ENCODE data around the gene ENOX2. TPM values are rescaled to one million over a fixed set of nuclear protein-coding genes. Genes with fewer than 3 reads are reported as not detected.

The ENOX2 gene
- total and polyA plus RNA-seq, 7 donors = 4.7 to 13.4 (median 10.5) TPM

DNA sequence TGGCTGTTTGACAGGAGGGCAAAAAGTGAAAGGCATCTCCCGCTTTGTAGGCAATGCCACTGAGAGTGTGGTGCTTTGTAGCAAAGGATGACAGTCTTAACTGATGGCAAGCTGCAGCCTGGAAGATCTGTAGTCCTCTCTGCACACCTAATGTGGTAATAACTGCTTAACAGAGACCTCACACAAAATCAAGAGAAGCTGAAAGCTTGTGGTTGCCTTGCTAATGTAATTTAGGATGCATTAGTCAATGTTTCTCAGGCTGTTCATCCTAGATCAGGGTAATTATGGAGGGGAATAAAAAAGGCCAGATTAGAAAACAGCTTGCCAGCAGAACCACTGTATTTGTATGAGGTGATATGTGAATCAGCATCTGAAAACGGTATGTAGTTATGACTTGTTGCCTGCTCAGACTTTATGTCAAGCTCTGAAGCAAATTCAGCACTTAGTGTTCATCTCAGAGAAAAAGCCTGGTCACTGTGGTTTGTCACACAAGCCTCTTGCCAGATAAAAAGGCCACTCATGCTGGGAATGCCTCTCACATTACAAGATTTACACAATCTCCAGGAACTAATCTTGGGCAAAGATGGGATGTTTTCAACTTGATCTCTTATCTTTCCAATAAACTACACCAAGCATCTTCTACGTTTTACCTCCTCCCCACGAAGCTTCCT lies 130.8 kb downstream of the ENOX2 start:
- TF ChIP-seq, protein P1, sequence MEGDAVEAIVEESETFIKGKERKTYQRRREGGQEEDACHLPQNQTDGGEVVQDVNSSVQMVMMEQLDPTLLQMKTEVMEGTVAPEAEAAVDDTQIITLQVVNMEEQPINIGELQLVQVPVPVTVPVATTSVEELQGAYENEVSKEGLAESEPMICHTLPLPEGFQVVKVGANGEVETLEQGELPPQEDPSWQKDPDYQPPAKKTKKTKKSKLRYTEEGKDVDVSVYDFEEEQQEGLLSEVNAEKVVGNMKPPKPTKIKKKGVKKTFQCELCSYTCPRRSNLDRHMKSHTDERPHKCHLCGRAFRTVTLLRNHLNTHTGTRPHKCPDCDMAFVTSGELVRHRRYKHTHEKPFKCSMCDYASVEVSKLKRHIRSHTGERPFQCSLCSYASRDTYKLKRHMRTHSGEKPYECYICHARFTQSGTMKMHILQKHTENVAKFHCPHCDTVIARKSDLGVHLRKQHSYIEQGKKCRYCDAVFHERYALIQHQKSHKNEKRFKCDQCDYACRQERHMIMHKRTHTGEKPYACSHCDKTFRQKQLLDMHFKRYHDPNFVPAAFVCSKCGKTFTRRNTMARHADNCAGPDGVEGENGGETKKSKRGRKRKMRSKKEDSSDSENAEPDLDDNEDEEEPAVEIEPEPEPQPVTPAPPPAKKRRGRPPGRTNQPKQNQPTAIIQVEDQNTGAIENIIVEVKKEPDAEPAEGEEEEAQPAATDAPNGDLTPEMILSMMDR (IDR thresholded peaks at IDR 0.05) = no peak
- intact Hi-C loops (cut with DNase I) = no loop called here
- DNase-seq (no peak), ATAC-seq (peak; percentile 68 to 86 (median 81))
- Histone ChIP-seq H3K36me3 (ENCODE audit: insufficient read depth in 1 of 2, low read depth in 1 of 2) (no peaks in the 10 kb centered on the region), H3K4me1 (peaks cover 18% of the 10 kb centered on the region), H3K4me3 (no peak overlapping the region), H3K9me3 (no peaks in the 10 kb centered on the region), H3K27ac (peak overlapping the region; percentile 70), H3K27me3 (ENCODE audit: insufficient read depth in 3 of 3, low read length in 2 of 3) (no peaks in the 10 kb centered on the region)
- 48 to 74% (median 50%) methylated on average over 4 of the region's 4 CpGs for WGBS, 3 donors

DNA sequence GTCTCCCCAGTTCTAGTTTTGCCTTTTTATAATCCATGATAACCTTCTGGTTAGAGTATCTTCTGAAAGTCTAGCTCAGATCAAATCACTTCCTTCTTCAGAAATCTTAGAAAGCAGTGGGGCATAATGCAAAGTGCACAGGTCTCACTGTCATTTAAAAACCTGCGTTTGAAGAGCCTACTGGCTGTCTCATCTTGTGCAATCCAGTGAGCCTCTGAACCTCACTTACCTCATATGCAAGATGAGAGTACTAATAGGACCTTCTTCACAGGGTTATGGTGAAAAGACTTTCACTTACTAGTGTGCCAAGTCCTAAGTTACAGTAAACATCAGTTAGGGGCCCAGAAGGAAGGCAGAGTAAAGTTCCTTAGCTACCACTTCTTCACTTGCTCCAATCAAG lies 131.4 kb downstream of the ENOX2 start:
- DNase-seq = no peak
- no peaks in the 10 kb centered on the region for H3K27me3 ChIP-seq (ENCODE audit: insufficient read depth in 3 of 3, low read length in 2 of 3)
- H3K9me3 ChIP-seq = no peaks in the 10 kb centered on the region
- TF ChIP-seq, protein P1 (IDR thresholded peaks at IDR 0.05) = no peak
- H3K4me3 ChIP-seq = no peak overlapping the region
- peaks cover 18% of the 10 kb centered on the region for H3K4me1 ChIP-seq
- WGBS, 3 donors = 39 to 73% (median 64%) methylated on average over 1 of the region's 1 CpG
- H3K27ac ChIP-seq = peak overlapping the region; percentile 70
- no peaks in the 10 kb centered on the region for H3K36me3 ChIP-seq (ENCODE audit: insufficient read depth in 1 of 2, low read depth in 1 of 2)
- intact Hi-C loops (cut with DNase I) = no loop called here
- peak in 1 of 4 donors; percentile 3 for ATAC-seq

DNA sequence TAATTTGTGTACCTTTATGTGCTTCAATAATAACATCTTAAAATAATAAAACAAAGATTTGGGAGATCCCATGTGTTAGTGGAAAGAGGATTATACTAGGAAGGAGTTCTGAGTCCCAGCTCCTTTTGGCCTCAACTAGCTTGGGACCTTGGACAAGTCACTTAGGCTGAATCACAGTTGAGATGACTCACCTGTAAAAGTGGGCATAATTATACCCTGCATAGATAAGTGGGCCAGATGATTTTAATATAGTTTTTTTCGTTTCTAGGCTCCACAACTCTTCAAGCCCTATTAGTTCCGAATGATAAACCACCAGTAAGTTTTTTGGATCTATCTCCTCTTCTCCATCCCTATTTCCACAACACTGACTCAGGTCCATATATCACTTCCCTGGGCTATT lies 131.8 kb downstream of the ENOX2 start:
- no peaks in the 10 kb centered on the region for H3K27me3 ChIP-seq (ENCODE audit: insufficient read depth in 3 of 3, low read length in 2 of 3)
- H3K4me3 ChIP-seq = no peak overlapping the region
- peaks cover 18% of the 10 kb centered on the region for H3K4me1 ChIP-seq
- intact Hi-C loops (cut with DNase I) = no loop called here
- no peaks in the 10 kb centered on the region for H3K36me3 ChIP-seq (ENCODE audit: insufficient read depth in 1 of 2, low read depth in 1 of 2)
- no peak for DNase-seq
- peak in 3 of 4 donors; percentile 49 to 57 (median 56) for ATAC-seq
- TF ChIP-seq, protein P1 (IDR thresholded peaks at IDR 0.05) = no peak
- 57 to 94% (median 87%) methylated on average over 2 of the region's 2 CpGs for WGBS, 3 donors
- no peaks in the 10 kb centered on the region for H3K9me3 ChIP-seq
- H3K27ac ChIP-seq = peak overlapping the region; percentile 70

DNA sequence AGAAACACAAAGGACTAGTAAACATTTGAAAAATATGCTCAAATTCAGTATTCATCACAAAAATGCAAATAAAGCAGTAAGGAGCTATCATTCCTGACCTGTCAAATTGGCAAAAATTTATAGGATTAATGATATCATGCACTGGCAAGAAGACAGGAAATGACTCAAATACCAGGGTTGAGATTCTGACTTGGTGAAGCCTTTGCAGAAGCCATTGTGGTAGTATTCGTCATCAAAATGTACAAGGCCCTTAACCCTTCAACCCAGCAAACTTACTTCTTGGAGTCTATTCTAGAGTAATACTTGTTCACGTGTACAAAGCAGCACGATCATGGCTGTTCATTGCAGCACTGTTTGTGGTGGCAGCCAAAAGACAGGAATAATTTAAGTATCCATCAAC lies 132.4 kb downstream of the ENOX2 start:
- ATAC-seq (peak; percentile 24 to 55 (median 41)), DNase-seq (no peak)
- intact Hi-C loops (cut with DNase I) = no loop called here
- no peak overlapping the region for H3K4me3 ChIP-seq
- no peaks in the 10 kb centered on the region for H3K27me3 ChIP-seq (ENCODE audit: insufficient read depth in 3 of 3, low read length in 2 of 3)
- no peaks in the 10 kb centered on the region for H3K36me3 ChIP-seq (ENCODE audit: insufficient read depth in 1 of 2, low read depth in 1 of 2)
- H3K27ac ChIP-seq = peak overlapping the region; percentile 70
- WGBS, 3 donors = 23 to 54% (median 39%) methylated on average over 3 of the region's 3 CpGs
- TF ChIP-seq, protein P1 (IDR thresholded peaks at IDR 0.05) = no peak
- peaks cover 18% of the 10 kb centered on the region for H3K4me1 ChIP-seq
- no peaks in the 10 kb centered on the region for H3K9me3 ChIP-seq

DNA sequence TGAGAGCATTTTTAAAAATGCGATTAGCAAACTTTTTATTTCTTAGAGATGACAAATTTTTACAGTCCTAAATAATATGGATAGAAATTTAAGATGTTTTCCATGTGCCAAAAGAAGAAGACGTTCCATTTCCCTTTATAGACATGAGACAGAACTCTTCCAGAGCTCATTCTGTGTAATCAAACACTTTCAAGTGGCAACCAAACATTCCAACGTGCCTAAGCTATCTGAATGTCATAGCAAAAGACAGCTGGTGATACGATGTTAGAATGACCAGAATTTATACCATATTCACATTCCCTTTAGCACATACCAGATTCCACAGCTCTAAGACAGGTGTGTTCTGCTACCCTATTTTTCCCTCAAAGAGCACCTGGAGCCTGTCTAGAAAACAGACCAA lies 133.2 kb downstream of the ENOX2 start:
- peak; percentile 29 to 66 (median 56) for ATAC-seq
- no peaks in the 10 kb centered on the region for H3K27me3 ChIP-seq (ENCODE audit: insufficient read depth in 3 of 3, low read length in 2 of 3)
- peak overlapping the region; percentile 70 for H3K27ac ChIP-seq
- no peak overlapping the region for H3K4me3 ChIP-seq
- H3K9me3 ChIP-seq = no peaks in the 10 kb centered on the region
- H3K36me3 ChIP-seq (ENCODE audit: insufficient read depth in 1 of 2, low read depth in 1 of 2) = no peaks in the 10 kb centered on the region
- H3K4me1 ChIP-seq = peaks cover 18% of the 10 kb centered on the region
- TF ChIP-seq, protein P1 (IDR thresholded peaks at IDR 0.05) = no peak
- intact Hi-C loops (cut with DNase I) = no loop called here
- DNase-seq = no peak
- 34 to 47% (median 39%) methylated on average over 4 of the region's 4 CpGs for WGBS, 3 donors

Data from psoas muscle (tissue), 8 donors.